Rectal smooth muscle tissue (tissue), 1 donor: ENCODE measurements around the gene GOLGA6L10.
"Not testable (repeated sequence)": the region's sequence is repeated elsewhere in the genome, so short reads cannot be mapped to it uniquely, and the experiment has no call there.

ENCODE experiments used
- H3K27ac ChIP-seq: one replicate; pipeline ENCODE4 v1.7.0; 2013; ENCODE audit warnings: low read depth, low read length, inconsistent platforms
- H3K27me3 ChIP-seq: one replicate; pipeline ENCODE4 v1.7.0; 2013; ENCODE audit warnings: low read length; ENCODE audit not compliant: control insufficient read depth, insufficient read depth
- H3K36me3 ChIP-seq: one replicate; pipeline ENCODE4 v1.7.0; 2013; ENCODE audit warnings: low read length; ENCODE audit not compliant: control insufficient read depth, insufficient read depth
- H3K4me1 ChIP-seq: one replicate; pipeline ENCODE4 v1.7.0; 2013; ENCODE audit warnings: low read length; ENCODE audit not compliant: control insufficient read depth, insufficient read depth
- H3K4me3 ChIP-seq: one replicate; pipeline ENCODE4 v1.7.0; 2013; ENCODE audit warnings: low read length
- H3K9ac ChIP-seq: one replicate; pipeline ENCODE4 v1.7.0; 2013; ENCODE audit warnings: low read length

Gene GOLGA6L10

GRCh38 chr15:82349375-82349774 is at the start of gene GOLGA6L10:
Gene GOLGA6L10 (minus strand): TSS chr15:82349475. CDS start chr15:82349375, 100 bp downstream.
- H3K9ac ChIP-seq, H3K4me1 ChIP-seq, H3K27ac ChIP-seq, H3K4me3 ChIP-seq, H3K27me3 ChIP-seq, H3K36me3 ChIP-seq: not testable (repeated sequence)

GRCh38 chr15:82398785-82399184 is 49.5 kb upstream of the GOLGA6L10 start:
- Histone ChIP-seq H3K27ac (no peak overlapping the region), H3K27me3 (no peaks in the 10 kb centered on the region), H3K36me3 (no peaks in the 10 kb centered on the region), H3K4me3 (no peak overlapping the region), H3K9ac (no peak overlapping the region), H3K4me1 (no peaks in the 10 kb centered on the region)

GRCh38 chr15:82397817-82398216 is 48.5 kb upstream of the GOLGA6L10 start:
- Histone ChIP-seq H3K36me3 (no peaks in the 10 kb centered on the region), H3K4me1 (no peaks in the 10 kb centered on the region), H3K4me3 (no peak overlapping the region), H3K27me3 (no peaks in the 10 kb centered on the region), H3K9ac (no peak overlapping the region), H3K27ac (no peak overlapping the region)

- H3K27ac ChIP-seq, H3K9ac ChIP-seq, H3K27me3 ChIP-seq, H3K4me1 ChIP-seq, H3K4me3 ChIP-seq, H3K36me3 ChIP-seq: not testable (repeated sequence)
Observed at GRCh38 chr15:82395788-82396187, 46.5 kb upstream of the GOLGA6L10 start.

GRCh38 chr15:82393671-82394070 is 44.4 kb upstream of the GOLGA6L10 start:
- H3K9ac ChIP-seq, result no peak overlapping the region
- H3K27me3 ChIP-seq, result no peaks in the 10 kb centered on the region
- no peak overlapping the region for H3K27ac ChIP-seq
- H3K4me1 ChIP-seq, result no peaks in the 10 kb centered on the region
- no peaks in the 10 kb centered on the region for H3K36me3 ChIP-seq
- H3K4me3 ChIP-seq, result no peak overlapping the region

GRCh38 chr15:82392077-82392476 is 42.8 kb upstream of the GOLGA6L10 start:
- not testable (repeated sequence) for H3K27me3 ChIP-seq, H3K4me1 ChIP-seq, H3K36me3 ChIP-seq, H3K27ac ChIP-seq, H3K4me3 ChIP-seq, H3K9ac ChIP-seq

- H3K27me3 ChIP-seq, H3K27ac ChIP-seq, H3K9ac ChIP-seq, H3K4me1 ChIP-seq, H3K4me3 ChIP-seq, H3K36me3 ChIP-seq: not testable (repeated sequence)
Observed at GRCh38 chr15:82390152-82390551, 40.9 kb upstream of the GOLGA6L10 start.

GRCh38 chr15:82387209-82387608 is 37.9 kb upstream of the GOLGA6L10 start:
- not testable (repeated sequence) for H3K27ac ChIP-seq

GRCh38 chr15:82381330-82381955 is 32.2 kb upstream of the GOLGA6L10 start:
- not testable (repeated sequence) for H3K4me1 ChIP-seq, H3K27me3 ChIP-seq, H3K4me3 ChIP-seq, H3K27ac ChIP-seq, H3K36me3 ChIP-seq, H3K9ac ChIP-seq

More at GRCh38 chr15:82387209-82387608, 37.9 kb upstream of the GOLGA6L10 start:
- not testable (repeated sequence) for H3K4me1 ChIP-seq, H3K4me3 ChIP-seq, H3K9ac ChIP-seq, H3K36me3 ChIP-seq, H3K27me3 ChIP-seq

- not testable (repeated sequence) for H3K9ac ChIP-seq, H3K36me3 ChIP-seq, H3K4me1 ChIP-seq, H3K27me3 ChIP-seq, H3K27ac ChIP-seq, H3K4me3 ChIP-seq
Observed at GRCh38 chr15:82379552-82379951, 30.3 kb upstream of the GOLGA6L10 start.

GRCh38 chr15:82373661-82374060 is 24.4 kb upstream of the GOLGA6L10 start:
- H3K27ac ChIP-seq, H3K27me3 ChIP-seq, H3K4me1 ChIP-seq, H3K4me3 ChIP-seq, H3K36me3 ChIP-seq, H3K9ac ChIP-seq: not testable (repeated sequence)

- no peak overlapping the region for H3K9ac ChIP-seq
- no peaks in the 10 kb centered on the region for H3K4me1 ChIP-seq
- H3K36me3 ChIP-seq, result no peaks in the 10 kb centered on the region
- no peak overlapping the region for H3K27ac ChIP-seq
- H3K27me3 ChIP-seq, result no peaks in the 10 kb centered on the region
- H3K4me3 ChIP-seq, result no peak overlapping the region
Observed at GRCh38 chr15:82371656-82372055, 22.4 kb upstream of the GOLGA6L10 start.

GRCh38 chr15:82367790-82368189 is 18.5 kb upstream of the GOLGA6L10 start:
- H3K9ac ChIP-seq, H3K4me3 ChIP-seq, H3K4me1 ChIP-seq, H3K36me3 ChIP-seq, H3K27me3 ChIP-seq, H3K27ac ChIP-seq: not testable (repeated sequence)
